HepG2 (cell line): ENCODE measurements around the gene SRCAP. TPM values are rescaled to one million over a fixed set of nuclear protein-coding genes. Genes with fewer than 3 reads are reported as not detected.

Experiments used
- CBX2 ChIP-seq, 2 experiments: fragments of 200-600 bp in 1 of 2; sonication (generic); formaldehyde crosslinking in 1 of 2; IDR thresholded peaks; 2 replicates each; pipeline versions ENCODE4 v1.7.0 to v1.8.1; 2018 to 2022; ENCODE audit warnings: low read depth in 2 of 2, low read length in 1 of 2, mild to moderate bottlenecking in 1 of 2, missing genetic modification reagents in 1 of 2
- CREM ChIP-seq, 2 experiments: sonication (generic) in 1 of 2; formaldehyde crosslinking in 1 of 2; IDR thresholded peaks; 2 replicates each; pipeline versions ENCODE4 v1.4.0 to v1.6.1; 2016 to 2020; ENCODE audit warnings: antibody characterized with exemption in 1 of 2, mild to moderate bottlenecking in 1 of 2, missing genetic modification reagents in 1 of 2
- PCBP2 ChIP-seq: fragments of 200-400 bp; formaldehyde crosslinking; optimal IDR thresholded peaks from 2 replicates; pipeline ENCODE3; 2018; ENCODE audit warnings: low read length, low read depth; ENCODE audit not compliant: poor library complexity, severe bottlenecking
- RFX5 ChIP-seq: IDR thresholded peaks from 2 replicates; pipeline ENCODE4 v1.6.1; 2011; ENCODE audit warnings: low read depth, low read length, improper control_type of control experiment
- RORA ChIP-seq: sonication (generic); formaldehyde crosslinking; IDR thresholded peaks from 2 replicates; pipeline ENCODE4 v1.5.0; 2020; ENCODE audit warnings: mild to moderate bottlenecking, missing genetic modification reagents, moderate library complexity
- SP5 ChIP-seq: IDR thresholded peaks from 2 replicates; pipeline ENCODE4 v1.6.1; 2016; ENCODE audit warnings: low read depth, borderline replicate concordance
- ZBTB42 ChIP-seq: sonication (generic); formaldehyde crosslinking; IDR thresholded peaks from 2 replicates; pipeline ENCODE4 v1.5.0; 2020; ENCODE audit warnings: mild to moderate bottlenecking, missing genetic modification reagents
- ZFP90 ChIP-seq: sonication (generic); formaldehyde crosslinking; IDR thresholded peaks from 2 replicates; pipeline ENCODE4 v1.8.0; 2022; ENCODE audit warnings: missing genetic modification reagents, mild to moderate bottlenecking, inconsistent platforms, borderline replicate concordance
- ZNF160 ChIP-seq: sonication (generic); formaldehyde crosslinking; IDR thresholded peaks from 2 replicates; pipeline ENCODE4 v1.8.0; 2022; ENCODE audit warnings: mild to moderate bottlenecking, inconsistent platforms, missing genetic modification reagents
- ZNF256 ChIP-seq: sonication (generic); formaldehyde crosslinking; conservative IDR thresholded peaks from 2 replicates; pipeline ENCODE4 v1.4.0; 2020; ENCODE audit warnings: missing genetic modification reagents
- ZNF430 ChIP-seq: sonication (generic); formaldehyde crosslinking; IDR thresholded peaks from 2 replicates; pipeline ENCODE4 v1.9.0; 2021; ENCODE audit warnings: mild to moderate bottlenecking, missing genetic modification reagents
- ZNF460 ChIP-seq: sonication (generic); formaldehyde crosslinking; IDR thresholded peaks from 2 replicates; pipeline ENCODE4 v1.5.1; 2020; ENCODE audit warnings: missing genetic modification reagents, mild to moderate bottlenecking, borderline replicate concordance
- ZNF552 ChIP-seq: sonication (generic); formaldehyde crosslinking; IDR thresholded peaks from 2 replicates; pipeline ENCODE4 v1.9.0; 2022; ENCODE audit warnings: missing genetic modification reagents, mild to moderate bottlenecking, borderline replicate concordance
- polyA plus RNA-seq, 8 experiments: library from polyadenylated mRNA; depleted of rRNA in 3 of 8; stranded (reverse) in 7 of 8; unstranded in 1 of 8; fragments of >200 nt; fragmentation: Illumina TruSeq in 4 of 8; extraction: Trizol in 4 of 8; gene quantifications; 2 replicates each; pipeline versions ENCODE4 v1.2.1 to v1.2.3, GENCODE V29; 2011 to 2016; ENCODE audit warnings: low read depth in 4 of 8, missing spikeins in 1 of 8, mixed read lengths in 1 of 8; ENCODE audit not compliant: insufficient read depth in 1 of 8
- total RNA-seq, 5 experiments: library from RNA; depleted of rRNA; stranded (reverse); fragments of >200 nt; fragmentation: Illumina TruSeq; extraction: Trizol; gene quantifications; 2 replicates each; pipeline ENCODE4 v1.2.3, GENCODE V29; 2016; ENCODE audit warnings: low read depth in 1 of 5
- TF ChIP-seq, protein P1 (sequence below): sonication (generic); formaldehyde crosslinking; conservative IDR thresholded peaks from 2 replicates; pipeline ENCODE4 v1.4.0; 2020; ENCODE audit warnings: missing genetic modification reagents
- TF ChIP-seq, protein P2 (sequence below): sonication (generic); formaldehyde crosslinking; IDR thresholded peaks from 2 replicates; pipeline ENCODE4 v1.5.0; 2020; ENCODE audit warnings: mild to moderate bottlenecking, missing genetic modification reagents
- TF ChIP-seq, protein P3 (sequence below): sonication (generic); formaldehyde crosslinking; IDR thresholded peaks from 2 replicates; pipeline ENCODE4 v1.5.0; 2020; ENCODE audit warnings: missing genetic modification reagents
- TF ChIP-seq, protein P4 (sequence below): sonication (generic); formaldehyde crosslinking; IDR thresholded peaks from 2 replicates; pipeline ENCODE4 v1.5.0; 2020; ENCODE audit warnings: missing genetic modification reagents
- TF ChIP-seq, protein P5 (sequence below): sonication (generic); formaldehyde crosslinking; IDR thresholded peaks from 2 replicates; pipeline ENCODE4 v1.5.0; 2020; ENCODE audit warnings: mild to moderate bottlenecking, missing genetic modification reagents, moderate library complexity

SRCAP gene
- total and polyA plus RNA-seq, 2 of the 13 experiments (the other 11 are each of a cell fraction or from before 2014, with no cell fraction given): 4.9 to 9.0 TPM

DNA sequence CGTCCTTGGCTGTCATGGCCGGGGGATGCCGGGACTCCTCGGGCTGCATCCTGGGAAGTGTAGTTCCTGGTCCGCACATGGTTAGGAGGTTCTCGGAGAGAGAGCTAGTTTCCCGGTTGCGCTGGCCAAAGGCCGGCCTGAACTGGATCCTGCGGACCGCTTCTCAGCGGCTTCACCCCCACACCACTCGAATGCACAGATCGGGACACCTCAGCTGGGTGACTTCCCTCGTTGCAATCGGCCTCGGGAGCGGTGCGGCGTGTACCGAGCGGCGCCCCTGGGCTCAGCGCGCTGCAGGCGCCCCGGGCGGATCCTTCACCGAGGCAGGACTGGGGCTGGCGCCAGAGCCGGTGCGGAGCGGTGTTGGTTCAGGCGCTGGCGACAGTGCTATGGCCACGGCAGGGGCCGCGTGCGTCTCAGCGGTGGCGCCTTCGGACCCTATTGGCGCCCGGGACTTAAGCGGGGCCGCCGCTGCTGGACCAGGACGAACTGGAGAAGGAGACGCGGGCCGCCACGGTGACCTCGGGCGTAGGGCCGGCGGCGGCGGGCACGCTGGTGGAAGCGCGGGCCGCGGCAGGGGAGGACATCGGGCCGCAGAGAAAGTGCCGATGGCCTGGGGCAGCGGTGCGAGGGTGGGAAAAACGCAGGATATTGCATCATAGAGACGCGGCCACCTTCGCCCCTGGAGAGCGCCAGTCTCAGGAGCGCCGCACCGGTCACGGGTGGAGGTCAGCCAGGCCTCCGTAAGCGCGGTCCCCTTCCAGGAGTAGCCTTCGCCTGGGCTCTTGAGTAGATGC is 76.6 kb downstream of the SRCAP start (continued):
- TF ChIP-seq ZNF160 (CRISPR knock-in tag) (peak; percentile 13; the same call in 1 of the 2 replicates), CBX2 (IDR thresholded peaks at IDR 0.05; ENCODE audit: low read depth, low read length) (no peak), CBX2 (CRISPR knock-in tag; IDR thresholded peaks at IDR 0.05; ENCODE audit: low read depth) (peak; percentile 31; the same call in 1 of the 2 replicates), ZNF430 (CRISPR knock-in tag) (peak; percentile 90), RFX5 (no peak), PCBP2 (no peak), ZNF256 (CRISPR knock-in tag) (peak; percentile 88), ZFP90 (CRISPR knock-in tag) (peak; percentile 95), CREM (IDR thresholded peaks at IDR 0.05) (peak; percentile 87), CREM (CRISPR knock-in tag; IDR thresholded peaks at IDR 0.05) (no peak), ZBTB42 (peak; percentile 83; the same call in 1 of the 2 replicates), ZNF460 (CRISPR knock-in tag) (no peak), ZNF552 (CRISPR knock-in tag) (peak; percentile 98), SP5 (CRISPR knock-in tag) (no peak; the same call in 1 of the 2 replicates), RORA (CRISPR knock-in tag) (no peak)
- TF ChIP-seq, protein P1, sequence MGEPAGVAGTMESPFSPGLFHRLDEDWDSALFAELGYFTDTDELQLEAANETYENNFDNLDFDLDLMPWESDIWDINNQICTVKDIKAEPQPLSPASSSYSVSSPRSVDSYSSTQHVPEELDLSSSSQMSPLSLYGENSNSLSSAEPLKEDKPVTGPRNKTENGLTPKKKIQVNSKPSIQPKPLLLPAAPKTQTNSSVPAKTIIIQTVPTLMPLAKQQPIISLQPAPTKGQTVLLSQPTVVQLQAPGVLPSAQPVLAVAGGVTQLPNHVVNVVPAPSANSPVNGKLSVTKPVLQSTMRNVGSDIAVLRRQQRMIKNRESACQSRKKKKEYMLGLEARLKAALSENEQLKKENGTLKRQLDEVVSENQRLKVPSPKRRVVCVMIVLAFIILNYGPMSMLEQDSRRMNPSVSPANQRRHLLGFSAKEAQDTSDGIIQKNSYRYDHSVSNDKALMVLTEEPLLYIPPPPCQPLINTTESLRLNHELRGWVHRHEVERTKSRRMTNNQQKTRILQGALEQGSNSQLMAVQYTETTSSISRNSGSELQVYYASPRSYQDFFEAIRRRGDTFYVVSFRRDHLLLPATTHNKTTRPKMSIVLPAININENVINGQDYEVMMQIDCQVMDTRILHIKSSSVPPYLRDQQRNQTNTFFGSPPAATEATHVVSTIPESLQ: peak; percentile 91; the same call in 1 of the 2 replicates
- TF ChIP-seq, protein P2, sequence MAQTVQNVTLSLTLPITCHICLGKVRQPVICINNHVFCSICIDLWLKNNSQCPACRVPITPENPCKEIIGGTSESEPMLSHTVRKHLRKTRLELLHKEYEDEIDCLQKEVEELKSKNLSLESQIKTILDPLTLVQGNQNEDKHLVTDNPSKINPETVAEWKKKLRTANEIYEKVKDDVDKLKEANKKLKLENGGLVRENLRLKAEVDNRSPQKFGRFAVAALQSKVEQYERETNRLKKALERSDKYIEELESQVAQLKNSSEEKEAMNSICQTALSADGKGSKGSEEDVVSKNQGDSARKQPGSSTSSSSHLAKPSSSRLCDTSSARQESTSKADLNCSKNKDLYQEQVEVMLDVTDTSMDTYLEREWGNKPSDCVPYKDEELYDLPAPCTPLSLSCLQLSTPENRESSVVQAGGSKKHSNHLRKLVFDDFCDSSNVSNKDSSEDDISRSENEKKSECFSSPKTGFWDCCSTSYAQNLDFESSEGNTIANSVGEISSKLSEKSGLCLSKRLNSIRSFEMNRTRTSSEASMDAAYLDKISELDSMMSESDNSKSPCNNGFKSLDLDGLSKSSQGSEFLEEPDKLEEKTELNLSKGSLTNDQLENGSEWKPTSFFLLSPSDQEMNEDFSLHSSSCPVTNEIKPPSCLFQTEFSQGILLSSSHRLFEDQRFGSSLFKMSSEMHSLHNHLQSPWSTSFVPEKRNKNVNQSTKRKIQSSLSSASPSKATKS (CRISPR knock-in tag): peak; percentile 90; the same call in 1 of the 2 replicates
- TF ChIP-seq, protein P3, sequence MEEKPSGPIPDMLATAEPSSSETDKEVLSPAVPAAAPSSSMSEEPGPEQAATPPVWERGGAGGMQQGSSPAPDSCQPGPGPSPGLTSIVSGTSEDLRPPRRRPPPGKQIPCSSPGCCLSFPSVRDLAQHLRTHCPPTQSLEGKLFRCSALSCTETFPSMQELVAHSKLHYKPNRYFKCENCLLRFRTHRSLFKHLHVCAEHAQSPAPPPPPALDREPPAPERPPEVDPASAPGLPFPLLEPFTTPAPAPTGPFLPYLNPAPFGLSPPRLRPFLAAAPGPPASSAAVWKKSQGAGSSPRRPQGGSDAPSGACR: peak; percentile 93
- TF ChIP-seq, protein P4, sequence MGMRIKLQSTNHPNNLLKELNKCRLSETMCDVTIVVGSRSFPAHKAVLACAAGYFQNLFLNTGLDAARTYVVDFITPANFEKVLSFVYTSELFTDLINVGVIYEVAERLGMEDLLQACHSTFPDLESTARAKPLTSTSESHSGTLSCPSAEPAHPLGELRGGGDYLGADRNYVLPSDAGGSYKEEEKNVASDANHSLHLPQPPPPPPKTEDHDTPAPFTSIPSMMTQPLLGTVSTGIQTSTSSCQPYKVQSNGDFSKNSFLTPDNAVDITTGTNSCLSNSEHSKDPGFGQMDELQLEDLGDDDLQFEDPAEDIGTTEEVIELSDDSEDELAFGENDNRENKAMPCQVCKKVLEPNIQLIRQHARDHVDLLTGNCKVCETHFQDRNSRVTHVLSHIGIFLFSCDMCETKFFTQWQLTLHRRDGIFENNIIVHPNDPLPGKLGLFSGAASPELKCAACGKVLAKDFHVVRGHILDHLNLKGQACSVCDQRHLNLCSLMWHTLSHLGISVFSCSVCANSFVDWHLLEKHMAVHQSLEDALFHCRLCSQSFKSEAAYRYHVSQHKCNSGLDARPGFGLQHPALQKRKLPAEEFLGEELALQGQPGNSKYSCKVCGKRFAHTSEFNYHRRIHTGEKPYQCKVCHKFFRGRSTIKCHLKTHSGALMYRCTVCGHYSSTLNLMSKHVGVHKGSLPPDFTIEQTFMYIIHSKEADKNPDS: peak; percentile 93
- TF ChIP-seq, protein P5, sequence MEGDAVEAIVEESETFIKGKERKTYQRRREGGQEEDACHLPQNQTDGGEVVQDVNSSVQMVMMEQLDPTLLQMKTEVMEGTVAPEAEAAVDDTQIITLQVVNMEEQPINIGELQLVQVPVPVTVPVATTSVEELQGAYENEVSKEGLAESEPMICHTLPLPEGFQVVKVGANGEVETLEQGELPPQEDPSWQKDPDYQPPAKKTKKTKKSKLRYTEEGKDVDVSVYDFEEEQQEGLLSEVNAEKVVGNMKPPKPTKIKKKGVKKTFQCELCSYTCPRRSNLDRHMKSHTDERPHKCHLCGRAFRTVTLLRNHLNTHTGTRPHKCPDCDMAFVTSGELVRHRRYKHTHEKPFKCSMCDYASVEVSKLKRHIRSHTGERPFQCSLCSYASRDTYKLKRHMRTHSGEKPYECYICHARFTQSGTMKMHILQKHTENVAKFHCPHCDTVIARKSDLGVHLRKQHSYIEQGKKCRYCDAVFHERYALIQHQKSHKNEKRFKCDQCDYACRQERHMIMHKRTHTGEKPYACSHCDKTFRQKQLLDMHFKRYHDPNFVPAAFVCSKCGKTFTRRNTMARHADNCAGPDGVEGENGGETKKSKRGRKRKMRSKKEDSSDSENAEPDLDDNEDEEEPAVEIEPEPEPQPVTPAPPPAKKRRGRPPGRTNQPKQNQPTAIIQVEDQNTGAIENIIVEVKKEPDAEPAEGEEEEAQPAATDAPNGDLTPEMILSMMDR (CRISPR knock-in tag): peak; percentile 34
